ENCODE measurements around the gene NAA25. TPM values are rescaled to one million over a fixed set of nuclear protein-coding genes. Genes with fewer than 3 reads are reported as not detected.

NAA25 gene
- total and polyA plus RNA-seq, 9 of the 15 experiments (the other 6 are each of a cell fraction or from before 2014, with no cell fraction given), result 26.6 to 59.6 (median 48.9) TPM

DNA sequence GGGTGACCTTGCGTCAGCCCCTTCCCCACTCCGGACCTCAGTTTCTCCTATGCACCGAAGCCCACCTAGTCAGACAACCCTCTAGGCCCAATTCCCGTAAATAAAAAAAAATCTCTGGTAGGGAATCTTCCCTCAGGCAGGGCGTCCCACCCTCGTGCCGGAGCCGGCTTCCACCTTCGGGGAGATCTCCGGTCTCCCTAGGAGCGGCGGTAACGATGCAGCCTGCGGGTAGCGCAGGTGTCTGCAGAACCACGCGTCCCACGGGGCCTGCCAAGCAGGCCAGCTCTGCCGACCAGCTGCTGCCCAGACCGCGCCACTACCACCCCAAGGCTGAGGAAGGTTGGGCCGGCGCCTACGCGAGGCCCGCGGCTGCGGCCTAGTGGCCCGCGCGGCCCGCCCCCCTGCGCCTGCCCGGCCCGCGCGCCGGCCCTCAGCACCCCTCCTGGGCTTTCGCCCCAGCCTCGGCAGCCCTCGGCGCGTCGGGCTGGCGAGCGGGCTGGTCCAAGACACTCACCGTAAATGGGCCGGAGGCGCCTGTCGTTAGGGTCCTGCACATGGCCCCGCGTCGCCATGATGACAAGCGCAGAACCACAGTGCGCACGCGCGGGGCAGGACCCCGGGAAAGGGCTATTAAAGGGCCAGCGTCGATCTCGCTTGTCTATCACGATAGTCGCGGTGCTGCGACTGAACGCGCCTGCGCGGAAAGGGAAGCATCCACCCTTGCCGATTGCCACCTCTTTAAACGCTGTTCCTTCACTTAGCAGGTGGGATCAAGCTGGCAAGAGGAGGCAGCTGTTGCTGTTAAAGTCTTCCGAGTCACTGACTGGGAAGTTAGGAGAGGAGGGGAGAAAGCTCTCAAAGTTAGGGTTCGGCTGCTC, at the start of gene NAA25 (continued):
- TF ChIP-seq, protein P1, sequence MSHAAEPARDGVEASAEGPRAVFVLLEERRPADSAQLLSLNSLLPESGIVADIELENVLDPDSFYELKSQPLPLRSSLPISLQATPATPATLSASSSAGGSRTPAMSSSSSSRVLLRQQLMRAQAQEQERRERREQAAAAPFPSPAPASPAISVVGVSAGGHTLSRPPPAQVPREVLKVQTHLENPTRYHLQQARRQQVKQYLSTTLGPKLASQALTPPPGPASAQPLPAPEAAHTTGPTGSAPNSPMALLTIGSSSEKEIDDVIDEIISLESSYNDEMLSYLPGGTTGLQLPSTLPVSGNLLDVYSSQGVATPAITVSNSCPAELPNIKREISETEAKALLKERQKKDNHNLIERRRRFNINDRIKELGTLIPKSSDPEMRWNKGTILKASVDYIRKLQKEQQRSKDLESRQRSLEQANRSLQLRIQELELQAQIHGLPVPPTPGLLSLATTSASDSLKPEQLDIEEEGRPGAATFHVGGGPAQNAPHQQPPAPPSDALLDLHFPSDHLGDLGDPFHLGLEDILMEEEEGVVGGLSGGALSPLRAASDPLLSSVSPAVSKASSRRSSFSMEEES (CRISPR knock-in tag; IDR thresholded peaks at IDR 0.05), result peak; percentile 8; the same call in 1 of the 2 replicates
- TF ChIP-seq MAFF (IDR thresholded peaks at IDR 0.05; ENCODE audit: low read length), result no peak; the same call in 1 of the 2 replicates
- TF ChIP-seq, protein P2, sequence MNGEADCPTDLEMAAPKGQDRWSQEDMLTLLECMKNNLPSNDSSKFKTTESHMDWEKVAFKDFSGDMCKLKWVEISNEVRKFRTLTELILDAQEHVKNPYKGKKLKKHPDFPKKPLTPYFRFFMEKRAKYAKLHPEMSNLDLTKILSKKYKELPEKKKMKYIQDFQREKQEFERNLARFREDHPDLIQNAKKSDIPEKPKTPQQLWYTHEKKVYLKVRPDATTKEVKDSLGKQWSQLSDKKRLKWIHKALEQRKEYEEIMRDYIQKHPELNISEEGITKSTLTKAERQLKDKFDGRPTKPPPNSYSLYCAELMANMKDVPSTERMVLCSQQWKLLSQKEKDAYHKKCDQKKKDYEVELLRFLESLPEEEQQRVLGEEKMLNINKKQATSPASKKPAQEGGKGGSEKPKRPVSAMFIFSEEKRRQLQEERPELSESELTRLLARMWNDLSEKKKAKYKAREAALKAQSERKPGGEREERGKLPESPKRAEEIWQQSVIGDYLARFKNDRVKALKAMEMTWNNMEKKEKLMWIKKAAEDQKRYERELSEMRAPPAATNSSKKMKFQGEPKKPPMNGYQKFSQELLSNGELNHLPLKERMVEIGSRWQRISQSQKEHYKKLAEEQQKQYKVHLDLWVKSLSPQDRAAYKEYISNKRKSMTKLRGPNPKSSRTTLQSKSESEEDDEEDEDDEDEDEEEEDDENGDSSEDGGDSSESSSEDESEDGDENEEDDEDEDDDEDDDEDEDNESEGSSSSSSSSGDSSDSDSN (IDR thresholded peaks at IDR 0.05; ENCODE audit: borderline replicate concordance in 1 of 2, low read depth in 2 of 2, low read length in 2 of 2), result peak; percentile 99
- no peak for TF ChIP-seq CAMTA2 (CRISPR knock-in tag; conservative IDR thresholded peaks at IDR 0.05)
- TF ChIP-seq, protein P3, sequence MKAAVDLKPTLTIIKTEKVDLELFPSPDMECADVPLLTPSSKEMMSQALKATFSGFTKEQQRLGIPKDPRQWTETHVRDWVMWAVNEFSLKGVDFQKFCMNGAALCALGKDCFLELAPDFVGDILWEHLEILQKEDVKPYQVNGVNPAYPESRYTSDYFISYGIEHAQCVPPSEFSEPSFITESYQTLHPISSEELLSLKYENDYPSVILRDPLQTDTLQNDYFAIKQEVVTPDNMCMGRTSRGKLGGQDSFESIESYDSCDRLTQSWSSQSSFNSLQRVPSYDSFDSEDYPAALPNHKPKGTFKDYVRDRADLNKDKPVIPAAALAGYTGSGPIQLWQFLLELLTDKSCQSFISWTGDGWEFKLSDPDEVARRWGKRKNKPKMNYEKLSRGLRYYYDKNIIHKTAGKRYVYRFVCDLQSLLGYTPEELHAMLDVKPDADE (conservative IDR thresholded peaks at IDR 0.05; ENCODE audit: control insufficient read depth, low read depth, low read length), result peak; percentile 75
- TF ChIP-seq, protein P4, sequence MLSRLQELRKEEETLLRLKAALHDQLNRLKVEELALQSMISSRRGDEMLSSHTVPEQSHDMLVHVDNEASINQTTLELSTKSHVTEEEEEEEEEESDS (CRISPR knock-in tag; IDR thresholded peaks at IDR 0.05), result no peak
- TF ChIP-seq EGR1 (conservative IDR thresholded peaks at IDR 0.05), result 0 out of 2 replicates have a peak, but pooled peaks have one; percentile 0
- no peak for TF ChIP-seq SETDB1 (IDR thresholded peaks at IDR 0.05; ENCODE audit: low read length)
- TF ChIP-seq ILK (tag; IDR thresholded peaks at IDR 0.05; ENCODE audit: borderline replicate concordance, low read depth), result no peak
- no peak for TF ChIP-seq KLF16 (IDR thresholded peaks at IDR 0.05)
- TF ChIP-seq ZNF274 (IDR thresholded peaks at IDR 0.05; ENCODE audit: borderline replicate concordance, low read depth, low read length), result no peak
- TF ChIP-seq U2AF1 (optimal IDR thresholded peaks at IDR 0.05; ENCODE audit: low read depth, low read length), result no peak
- no peak for TF ChIP-seq ZNF584 (CRISPR knock-in tag; IDR thresholded peaks at IDR 0.05; ENCODE audit: low read depth)
- TF ChIP-seq PRMT5 (CRISPR knock-in tag; IDR thresholded peaks at IDR 0.05), result peak; percentile 76
- no peak for TF ChIP-seq SMC3 (conservative IDR thresholded peaks at IDR 0.05; ENCODE audit: insufficient read depth, low read depth, low read length)
- no peak for TF ChIP-seq ZNF766 (CRISPR knock-in tag; conservative IDR thresholded peaks at IDR 0.05)
- peak; percentile 60 for TF ChIP-seq CHD2 (IDR thresholded peaks at IDR 0.05; ENCODE audit: low read depth, low read length)
- TF ChIP-seq, protein P5, sequence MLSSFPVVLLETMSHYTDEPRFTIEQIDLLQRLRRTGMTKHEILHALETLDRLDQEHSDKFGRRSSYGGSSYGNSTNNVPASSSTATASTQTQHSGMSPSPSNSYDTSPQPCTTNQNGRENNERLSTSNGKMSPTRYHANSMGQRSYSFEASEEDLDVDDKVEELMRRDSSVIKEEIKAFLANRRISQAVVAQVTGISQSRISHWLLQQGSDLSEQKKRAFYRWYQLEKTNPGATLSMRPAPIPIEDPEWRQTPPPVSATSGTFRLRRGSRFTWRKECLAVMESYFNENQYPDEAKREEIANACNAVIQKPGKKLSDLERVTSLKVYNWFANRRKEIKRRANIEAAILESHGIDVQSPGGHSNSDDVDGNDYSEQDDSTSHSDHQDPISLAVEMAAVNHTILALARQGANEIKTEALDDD (IDR thresholded peaks at IDR 0.05), result peak; percentile 28; the same call in 1 of the 2 replicates
- TF ChIP-seq ADNP (tag; IDR thresholded peaks at IDR 0.05), result no peak
- no peak for TF ChIP-seq SRSF7 (optimal IDR thresholded peaks at IDR 0.05; ENCODE audit: low read depth, low read length)
- TF ChIP-seq ZNF76 (CRISPR knock-in tag; IDR thresholded peaks at IDR 0.05; ENCODE audit: borderline replicate concordance), result no peak
- TF ChIP-seq ATF7 (IDR thresholded peaks at IDR 0.05), result peak; percentile 60; the same call in 1 of the 2 replicates
